ENCODE results near the gene ACSS2. TPM values are rescaled to one million over a fixed set of nuclear protein-coding genes. Genes with fewer than 3 reads are reported as not detected.

ACSS2 gene
- total RNA-seq, 1 donor from 2014 or later, result 18.7 TPM

DNA sequence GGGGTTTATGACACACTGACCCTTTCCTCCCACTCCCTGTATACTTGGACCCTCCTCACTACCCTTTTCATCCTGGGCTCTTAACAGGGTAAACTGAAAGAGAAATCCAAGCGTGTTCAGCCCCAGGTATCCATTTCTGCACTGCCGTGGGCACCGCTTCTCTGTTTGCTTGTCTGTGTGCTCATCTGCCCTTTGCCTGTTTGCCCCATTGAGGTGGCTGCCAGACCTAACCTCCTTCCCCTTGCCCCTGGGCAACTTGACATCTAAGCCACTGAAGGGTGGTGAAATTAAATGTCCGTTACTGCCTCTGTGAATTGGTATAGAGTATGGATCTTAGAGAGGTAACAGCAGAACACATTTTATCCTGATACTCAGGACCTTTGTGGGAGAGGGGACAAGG is 38.7 kb downstream of the ACSS2 start:
- Histone ChIP-seq H3K9ac (ENCODE audit: low read length) (no peak overlapping the region), H4K20me1 (ENCODE audit: insufficient read depth, low read length) (no peaks in the 10 kb centered on the region), H3K27me3 (ENCODE audit: insufficient read depth, low read length) (no peaks in the 10 kb centered on the region), H3K79me2 (ENCODE audit: insufficient read depth, low read length) (no peaks in the 10 kb centered on the region), H3K4me3 (ENCODE audit: insufficient read depth, low read depth, low read length) (no peak overlapping the region), H3K9me3 (ENCODE audit: insufficient read depth, low read depth, low read length) (no peaks in the 10 kb centered on the region), H3K4me2 (ENCODE audit: low read length) (no peak overlapping the region), H3K27ac (ENCODE audit: low read depth, low read length) (no peak overlapping the region), H3K4me1 (ENCODE audit: insufficient read depth, low read length) (no peaks in the 10 kb centered on the region), H3K36me3 (ENCODE audit: insufficient read depth, low read length) (no peaks in the 10 kb centered on the region), H2AFZ (ENCODE audit: low read depth, low read length) (no peak overlapping the region)
- Mint-ChIP-seq H3K9me3 (ENCODE audit: unreplicated experiment) (peaks cover 3% of the 10 kb centered on the region), H3K27ac (ENCODE audit: unreplicated experiment) (no peak overlapping the region), H3K27me3 (ENCODE audit: low read depth, unreplicated experiment) (no peaks in the 10 kb centered on the region), H3K4me1 (ENCODE audit: low read depth, unreplicated experiment) (no peaks in the 10 kb centered on the region), H3K36me3 (ENCODE audit: low read depth, unreplicated experiment) (peaks cover 20% of the 10 kb centered on the region), H3K4me3 (ENCODE audit: unreplicated experiment) (no peak overlapping the region)
- TF ChIP-seq EZH2 (IDR thresholded peaks at IDR 0.05; ENCODE audit: insufficient read depth, low read length), result no peak
- TF ChIP-seq, protein P1, sequence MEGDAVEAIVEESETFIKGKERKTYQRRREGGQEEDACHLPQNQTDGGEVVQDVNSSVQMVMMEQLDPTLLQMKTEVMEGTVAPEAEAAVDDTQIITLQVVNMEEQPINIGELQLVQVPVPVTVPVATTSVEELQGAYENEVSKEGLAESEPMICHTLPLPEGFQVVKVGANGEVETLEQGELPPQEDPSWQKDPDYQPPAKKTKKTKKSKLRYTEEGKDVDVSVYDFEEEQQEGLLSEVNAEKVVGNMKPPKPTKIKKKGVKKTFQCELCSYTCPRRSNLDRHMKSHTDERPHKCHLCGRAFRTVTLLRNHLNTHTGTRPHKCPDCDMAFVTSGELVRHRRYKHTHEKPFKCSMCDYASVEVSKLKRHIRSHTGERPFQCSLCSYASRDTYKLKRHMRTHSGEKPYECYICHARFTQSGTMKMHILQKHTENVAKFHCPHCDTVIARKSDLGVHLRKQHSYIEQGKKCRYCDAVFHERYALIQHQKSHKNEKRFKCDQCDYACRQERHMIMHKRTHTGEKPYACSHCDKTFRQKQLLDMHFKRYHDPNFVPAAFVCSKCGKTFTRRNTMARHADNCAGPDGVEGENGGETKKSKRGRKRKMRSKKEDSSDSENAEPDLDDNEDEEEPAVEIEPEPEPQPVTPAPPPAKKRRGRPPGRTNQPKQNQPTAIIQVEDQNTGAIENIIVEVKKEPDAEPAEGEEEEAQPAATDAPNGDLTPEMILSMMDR (IDR thresholded peaks at IDR 0.05; ENCODE audit: insufficient read depth, low read depth, low read length), result no peak
- FAIRE-seq (no peak), DNase-seq (ENCODE audit: low read depth) (no peak)

GRCh38 chr20:34915749-34916455 is 39.5 kb downstream of the ACSS2 start:
- H3K27me3 Mint-ChIP-seq (ENCODE audit: low read depth, unreplicated experiment), result no peaks in the 10 kb centered on the region
- DNase-seq (ENCODE audit: low read depth), result no peak
- no peak overlapping the region for H3K27ac Mint-ChIP-seq (ENCODE audit: unreplicated experiment)
- H3K27me3 ChIP-seq (ENCODE audit: insufficient read depth, low read length), result no peaks in the 10 kb centered on the region
- H3K4me1 ChIP-seq (ENCODE audit: insufficient read depth, low read length), result no peaks in the 10 kb centered on the region
- no peaks in the 10 kb centered on the region for H3K4me1 Mint-ChIP-seq (ENCODE audit: low read depth, unreplicated experiment)
- TF ChIP-seq, protein P1 (IDR thresholded peaks at IDR 0.05; ENCODE audit: insufficient read depth, low read depth, low read length), result no peak
- no peak for TF ChIP-seq EZH2 (IDR thresholded peaks at IDR 0.05; ENCODE audit: insufficient read depth, low read length)
- H3K27ac ChIP-seq (ENCODE audit: low read depth, low read length), result no peak overlapping the region
- H3K9me3 Mint-ChIP-seq (ENCODE audit: unreplicated experiment), result peaks cover 3% of the 10 kb centered on the region
- no peak overlapping the region for H2AFZ ChIP-seq (ENCODE audit: low read depth, low read length)
- no peak overlapping the region for H3K4me3 Mint-ChIP-seq (ENCODE audit: unreplicated experiment)
- H3K79me2 ChIP-seq (ENCODE audit: insufficient read depth, low read length), result no peaks in the 10 kb centered on the region
- H3K36me3 ChIP-seq (ENCODE audit: insufficient read depth, low read length), result no peaks in the 10 kb centered on the region
- H4K20me1 ChIP-seq (ENCODE audit: insufficient read depth, low read length), result no peaks in the 10 kb centered on the region
- H3K9ac ChIP-seq (ENCODE audit: low read length), result no peak overlapping the region
- FAIRE-seq, result no peak
- no peaks in the 10 kb centered on the region for H3K9me3 ChIP-seq (ENCODE audit: insufficient read depth, low read depth, low read length)
- no peak overlapping the region for H3K4me3 ChIP-seq (ENCODE audit: insufficient read depth, low read depth, low read length)
- no peak overlapping the region for H3K4me2 ChIP-seq (ENCODE audit: low read length)
- H3K36me3 Mint-ChIP-seq (ENCODE audit: low read depth, unreplicated experiment), result peaks cover 23% of the 10 kb centered on the region

DNA sequence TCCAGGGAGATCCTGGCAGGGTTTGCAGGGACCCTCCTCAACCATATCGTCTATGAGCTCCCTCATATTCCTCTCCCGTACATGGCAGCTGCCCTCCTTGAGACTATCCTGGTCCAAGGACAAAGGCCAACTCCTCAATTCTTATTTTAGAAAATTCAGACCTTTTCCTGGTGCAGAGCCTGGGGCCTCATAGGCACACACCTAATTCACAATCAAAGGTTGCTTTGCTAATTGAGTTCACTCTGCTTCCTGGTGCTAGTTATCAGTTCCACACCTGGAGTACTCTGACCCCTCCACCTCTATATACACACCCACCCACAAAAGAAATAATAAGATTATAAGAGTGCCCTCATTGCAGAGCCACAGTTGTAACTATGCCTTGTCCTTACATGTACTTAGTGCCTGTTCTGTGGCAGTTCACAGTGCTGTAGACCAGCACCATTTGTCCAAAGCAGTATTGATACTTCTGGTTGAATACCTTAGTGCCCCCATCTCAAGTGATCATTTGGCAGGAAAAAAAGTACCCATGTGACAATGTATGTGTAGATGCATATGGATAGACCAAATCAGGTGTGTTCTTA is 40.5 kb downstream of the ACSS2 start:
- H3K79me2 ChIP-seq (ENCODE audit: insufficient read depth, low read length), result no peaks in the 10 kb centered on the region
- no peak overlapping the region for H3K4me2 ChIP-seq (ENCODE audit: low read length)
- no peak for FAIRE-seq
- Mint-ChIP-seq H3K36me3 (ENCODE audit: low read depth, unreplicated experiment) (peaks cover 27% of the 10 kb centered on the region), H3K4me3 (ENCODE audit: unreplicated experiment) (no peak overlapping the region), H3K27me3 (ENCODE audit: low read depth, unreplicated experiment) (no peaks in the 10 kb centered on the region), H3K4me1 (ENCODE audit: low read depth, unreplicated experiment) (no peaks in the 10 kb centered on the region), H3K9me3 (ENCODE audit: unreplicated experiment) (peaks cover 4% of the 10 kb centered on the region), H3K27ac (ENCODE audit: unreplicated experiment) (no peak overlapping the region)
- no peak overlapping the region for H3K4me3 ChIP-seq (ENCODE audit: insufficient read depth, low read depth, low read length)
- DNase-seq (ENCODE audit: low read depth), result no peak
- H2AFZ ChIP-seq (ENCODE audit: low read depth, low read length), result no peak overlapping the region
- H3K4me1 ChIP-seq (ENCODE audit: insufficient read depth, low read length), result no peaks in the 10 kb centered on the region
- H3K36me3 ChIP-seq (ENCODE audit: insufficient read depth, low read length), result no peaks in the 10 kb centered on the region
- H3K27ac ChIP-seq (ENCODE audit: low read depth, low read length), result no peak overlapping the region
- no peak for TF ChIP-seq EZH2 (IDR thresholded peaks at IDR 0.05; ENCODE audit: insufficient read depth, low read length)
- TF ChIP-seq, protein P1 (IDR thresholded peaks at IDR 0.05; ENCODE audit: insufficient read depth, low read depth, low read length), result no peak
- H3K9ac ChIP-seq (ENCODE audit: low read length), result no peak overlapping the region
- no peaks in the 10 kb centered on the region for H3K9me3 ChIP-seq (ENCODE audit: insufficient read depth, low read depth, low read length)
- H4K20me1 ChIP-seq (ENCODE audit: insufficient read depth, low read length), result no peaks in the 10 kb centered on the region
- H3K27me3 ChIP-seq (ENCODE audit: insufficient read depth, low read length), result no peaks in the 10 kb centered on the region
